ENCODE measurements around the gene GALNT17. TPM values are rescaled to one million over a fixed set of nuclear protein-coding genes. Genes with fewer than 3 reads are reported as not detected.

Gene GALNT17
- total RNA-seq, 1 donor from 2014 or later, result 3.9 TPM

GRCh38 chr7:71740174-71740560, 608.2 kb downstream of the GALNT17 start:
- Mint-ChIP-seq H3K27me3 (no peaks in the 10 kb centered on the region), H3K36me3 (ENCODE audit: insufficient read depth) (no peaks in the 10 kb centered on the region), H3K9me3 (ENCODE audit: low read depth) (peaks cover 3% of the 10 kb centered on the region), H3K4me1 (ENCODE audit: low read depth) (no peaks in the 10 kb centered on the region), H3K27ac (no peak overlapping the region), H3K4me3 (ENCODE audit: low read depth) (no peak overlapping the region)
- DNase-seq (ENCODE audit: low spot score, unreplicated experiment), result no peak
- TF ChIP-seq CTCF (IDR thresholded peaks at IDR 0.05; ENCODE audit: unreplicated experiment), result no peak

- H3K4me1 Mint-ChIP-seq (ENCODE audit: low read depth), result no peaks in the 10 kb centered on the region
- DNase-seq (ENCODE audit: low spot score, unreplicated experiment), result no peak
- no peak overlapping the region for H3K4me3 Mint-ChIP-seq (ENCODE audit: low read depth)
- H3K36me3 Mint-ChIP-seq (ENCODE audit: insufficient read depth), result no peaks in the 10 kb centered on the region
- TF ChIP-seq CTCF (IDR thresholded peaks at IDR 0.05; ENCODE audit: unreplicated experiment), result no peak
- peaks cover 16% of the 10 kb centered on the region for H3K27me3 Mint-ChIP-seq
- no peak overlapping the region for H3K27ac Mint-ChIP-seq
- peaks cover 12% of the 10 kb centered on the region for H3K9me3 Mint-ChIP-seq (ENCODE audit: low read depth)
Measured at GRCh38 chr7:71746006-71746405, 614.1 kb downstream of the GALNT17 start.

GRCh38 chr7:71750290-71750689, 618.3 kb downstream of the GALNT17 start:
- H3K36me3 Mint-ChIP-seq (ENCODE audit: insufficient read depth), result no peaks in the 10 kb centered on the region
- no peak for TF ChIP-seq CTCF (IDR thresholded peaks at IDR 0.05; ENCODE audit: unreplicated experiment)
- peaks cover 11% of the 10 kb centered on the region for H3K9me3 Mint-ChIP-seq (ENCODE audit: low read depth)
- no peak overlapping the region for H3K27ac Mint-ChIP-seq
- peaks cover 51% of the 10 kb centered on the region for H3K27me3 Mint-ChIP-seq
- H3K4me1 Mint-ChIP-seq (ENCODE audit: low read depth), result no peaks in the 10 kb centered on the region
- H3K4me3 Mint-ChIP-seq (ENCODE audit: low read depth), result no peak overlapping the region
- DNase-seq (ENCODE audit: low spot score, unreplicated experiment), result no peak

GRCh38 chr7:71752171-71752935, 620.4 kb downstream of the GALNT17 start:
- Mint-ChIP-seq H3K9me3 (ENCODE audit: low read depth) (peaks cover 24% of the 10 kb centered on the region), H3K4me1 (ENCODE audit: low read depth) (no peaks in the 10 kb centered on the region), H3K27me3 (peaks cover 52% of the 10 kb centered on the region), H3K4me3 (ENCODE audit: low read depth) (no peak overlapping the region), H3K27ac (no peak overlapping the region), H3K36me3 (ENCODE audit: insufficient read depth) (no peaks in the 10 kb centered on the region)
- TF ChIP-seq CTCF (IDR thresholded peaks at IDR 0.05; ENCODE audit: unreplicated experiment), result peak; percentile 96
- DNase-seq (ENCODE audit: low spot score, unreplicated experiment), result peak; percentile 83

GRCh38 chr7:71753236-71753635, 621.3 kb downstream of the GALNT17 start:
- Mint-ChIP-seq H3K27ac (no peak overlapping the region), H3K4me1 (ENCODE audit: low read depth) (no peaks in the 10 kb centered on the region), H3K27me3 (peaks cover 52% of the 10 kb centered on the region), H3K4me3 (ENCODE audit: low read depth) (no peak overlapping the region), H3K9me3 (ENCODE audit: low read depth) (peaks cover 31% of the 10 kb centered on the region), H3K36me3 (ENCODE audit: insufficient read depth) (no peaks in the 10 kb centered on the region)
- no peak for DNase-seq (ENCODE audit: low spot score, unreplicated experiment)
- no peak for TF ChIP-seq CTCF (IDR thresholded peaks at IDR 0.05; ENCODE audit: unreplicated experiment)

Data from progenitor cell of endocrine pancreas (in vitro differentiated cells).